CD14-positive monocyte (primary cell): ENCODE data around the gene GRAMD2B. TPM values are rescaled to one million over a fixed set of nuclear protein-coding genes. Genes with fewer than 3 reads are reported as not detected.

Experiments
- DNase-seq, 3 donors: peaks; one replicate each; pipeline ENCODE4 v3.0.0-alpha.2; 2011 to 2022
- H2AFZ ChIP-seq: 2 replicates; pipeline ENCODE4 v1.6.0; 2012; ENCODE audit warnings: mild to moderate bottlenecking, low read depth, low read length, inconsistent platforms; ENCODE audit not compliant: insufficient read depth, poor library complexity, severe bottlenecking
- H3K27ac ChIP-seq, 2 donors: 1 replicate in 1 of 2; 2 replicates in 1 of 2; pipeline ENCODE4 v1.5.1; 2012 to 2013; ENCODE audit warnings: low read length in 2 of 2, control low read depth in 1 of 2, inconsistent platforms in 1 of 2, low read depth in 1 of 2, mild to moderate bottlenecking in 1 of 2
- H3K27me3 ChIP-seq, 2 donors: one replicate each; pipeline versions ENCODE4 v1.6.0 to v1.6.1; 2011 to 2013; ENCODE audit warnings: low read length in 2 of 2; ENCODE audit not compliant: control insufficient read depth in 2 of 2, insufficient read depth in 2 of 2
- H3K36me3 ChIP-seq, 2 donors: replicated peaks in 1 of 2; 1 replicate in 1 of 2; 2 replicates in 1 of 2; pipeline versions ENCODE4 v1.5.1 to v1.6.1; 2012 to 2013; ENCODE audit warnings: low read length in 2 of 2, control low read depth in 1 of 2, inconsistent platforms in 1 of 2, mild to moderate bottlenecking in 1 of 2; ENCODE audit not compliant: insufficient read depth in 2 of 2, control insufficient read depth in 1 of 2
- H3K4me1 ChIP-seq, 2 donors: 1 replicate in 1 of 2; 2 replicates in 1 of 2; pipeline versions ENCODE4 v1.5.1 to v1.6.1; 2012 to 2013; ENCODE audit warnings: low read length in 2 of 2, control low read depth in 1 of 2, inconsistent platforms in 1 of 2, mild to moderate bottlenecking in 1 of 2, moderate library complexity in 1 of 2; ENCODE audit not compliant: insufficient read depth in 2 of 2, control insufficient read depth in 1 of 2
- H3K4me2 ChIP-seq: replicated peaks from 2 replicates; pipeline ENCODE3; 2012; ENCODE audit warnings: low read length, moderate library complexity, mild to moderate bottlenecking; ENCODE audit not compliant: poor library complexity, severe bottlenecking; ENCODE audit errors: extremely low read depth
- H3K4me3 ChIP-seq, 3 experiments: fragments of 200-600 bp in 1 of 3; sonication (generic) in 1 of 3; replicated peaks in 1 of 3; 1 replicate in 2 of 3; 2 replicates in 1 of 3; pipeline ENCODE4 v1.5.1; 2011 to 2013; ENCODE audit warnings: low read length in 3 of 3, mild to moderate bottlenecking in 3 of 3, control low read depth in 2 of 3, low read depth in 2 of 3, inconsistent platforms in 1 of 3, moderate library complexity in 1 of 3
- H3K79me2 ChIP-seq: 2 replicates; pipeline ENCODE4 v1.6.0; 2012; ENCODE audit warnings: mild to moderate bottlenecking, control low read depth, inconsistent platforms, low read length, moderate library complexity; ENCODE audit not compliant: insufficient read depth
- H3K9ac ChIP-seq: 2 replicates; pipeline ENCODE4 v1.6.0; 2017; ENCODE audit warnings: low read length, mild to moderate bottlenecking; ENCODE audit not compliant: insufficient read depth, poor library complexity, severe bottlenecking
- H3K9me3 ChIP-seq, 2 donors: replicated peaks in 1 of 2; 1 replicate in 1 of 2; 2 replicates in 1 of 2; pipeline versions ENCODE4 v1.5.1 to v1.6.1; 2012 to 2013; ENCODE audit warnings: low read length in 2 of 2, control low read depth in 1 of 2; ENCODE audit not compliant: control insufficient read depth in 1 of 2, insufficient read depth in 1 of 2
- H4K20me1 ChIP-seq: 2 replicates; pipeline ENCODE4 v1.6.0; 2012; ENCODE audit warnings: mild to moderate bottlenecking, low read length, control low read depth, moderate library complexity; ENCODE audit not compliant: insufficient read depth
- H3K27ac Mint-ChIP-seq, 7 donors: one replicate each; pipeline ENCODE4 v1.8.0; 2020; ENCODE audit warnings: mild to moderate bottlenecking in 7 of 7, mixed read lengths in 7 of 7, moderate library complexity in 6 of 7, inconsistent platforms in 2 of 7
- H3K27me3 Mint-ChIP-seq, 3 donors: one replicate each; pipeline ENCODE4 v1.8.0; 2021 to 2022; ENCODE audit warnings: low read depth in 3 of 3, mild to moderate bottlenecking in 3 of 3, mixed read lengths in 3 of 3, moderate library complexity in 3 of 3, inconsistent platforms in 1 of 3
- H3K36me3 Mint-ChIP-seq, 2 donors: one replicate each; pipeline ENCODE4 v1.8.0; 2020; ENCODE audit warnings: mixed read lengths in 2 of 2, inconsistent platforms in 1 of 2, mild to moderate bottlenecking in 1 of 2
- H3K4me1 Mint-ChIP-seq: one replicate; pipeline ENCODE4 v1.8.0; 2020; ENCODE audit warnings: mild to moderate bottlenecking, mixed read lengths
- H3K4me3 Mint-ChIP-seq, 2 donors: one replicate each; pipeline ENCODE4 v1.8.0; 2020; ENCODE audit warnings: mild to moderate bottlenecking in 2 of 2, mixed read lengths in 2 of 2, moderate library complexity in 1 of 2
- H3K9me3 Mint-ChIP-seq, 7 donors: one replicate each; pipeline ENCODE4 v1.8.0; 2020 to 2022; ENCODE audit warnings: mixed read lengths in 7 of 7, mild to moderate bottlenecking in 6 of 7, moderate library complexity in 6 of 7, inconsistent platforms in 2 of 7
- WGBS: methylation state at CpG from one replicate; pipeline ENCODE4 v1.1.5; 2013; ENCODE audit warnings: missing lambda C conversion rate; ENCODE audit not compliant: insufficient coverage; 5-methylcytosine and 5-hydroxymethylcytosine counted together
- intact Hi-C, 2 donors: fragments of 100-400 bp; cut with micrococcal nuclease; formaldehyde crosslinking; loops; one replicate each; pipeline versions ENCODE4 v1.15.0 to v1.15.1; 2023
- polyA plus RNA-seq, 3 donors: library from polyadenylated mRNA; depleted of rRNA in 1 of 3; unstranded in 2 of 3; stranded (reverse) in 1 of 3; fragments of 300-500 nt in 2 of 3; fragments of >200 nt in 1 of 3; fragmentation: Illumina TruSeq in 2 of 3; gene quantifications; 1 replicate in 2 of 3; 2 replicates in 1 of 3; pipeline ENCODE4 v1.2.3, GENCODE V29; 2012 to 2021
- TF ChIP-seq, protein P1 (sequence below): fragments of 200-600 bp; IDR thresholded peaks from one replicate; pipeline ENCODE4 v1.8.0; 2022; ENCODE audit warnings: antibody characterized with exemption, mild to moderate bottlenecking

Gene GRAMD2B
- polyA plus RNA-seq, 3 donors: 0.79 to 1.2 (median 1.1) TPM

DNA sequence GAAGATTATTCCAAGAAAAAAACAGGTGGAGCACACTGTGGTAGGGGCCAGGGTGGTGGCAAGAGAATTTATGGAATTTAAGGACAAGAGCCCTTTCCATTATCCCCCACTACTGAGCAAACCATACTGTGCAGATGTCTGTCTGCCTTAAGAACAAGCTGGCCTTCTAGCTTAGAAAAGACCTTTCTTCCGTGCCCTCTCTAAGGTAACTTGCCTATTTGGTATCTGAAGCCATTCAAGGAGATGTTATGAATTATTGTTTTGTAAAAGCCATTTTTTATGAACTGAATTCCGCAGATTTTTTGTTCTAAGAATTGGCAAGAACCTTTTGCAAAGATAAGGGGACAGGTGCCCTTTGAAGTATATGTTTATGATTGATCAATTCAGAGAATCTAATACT, 20.9 kb downstream of the GRAMD2B start:
- no peaks in the 10 kb centered on the region for H3K4me1 ChIP-seq
- H3K4me1 Mint-ChIP-seq: no peaks in the 10 kb centered on the region

DNA sequence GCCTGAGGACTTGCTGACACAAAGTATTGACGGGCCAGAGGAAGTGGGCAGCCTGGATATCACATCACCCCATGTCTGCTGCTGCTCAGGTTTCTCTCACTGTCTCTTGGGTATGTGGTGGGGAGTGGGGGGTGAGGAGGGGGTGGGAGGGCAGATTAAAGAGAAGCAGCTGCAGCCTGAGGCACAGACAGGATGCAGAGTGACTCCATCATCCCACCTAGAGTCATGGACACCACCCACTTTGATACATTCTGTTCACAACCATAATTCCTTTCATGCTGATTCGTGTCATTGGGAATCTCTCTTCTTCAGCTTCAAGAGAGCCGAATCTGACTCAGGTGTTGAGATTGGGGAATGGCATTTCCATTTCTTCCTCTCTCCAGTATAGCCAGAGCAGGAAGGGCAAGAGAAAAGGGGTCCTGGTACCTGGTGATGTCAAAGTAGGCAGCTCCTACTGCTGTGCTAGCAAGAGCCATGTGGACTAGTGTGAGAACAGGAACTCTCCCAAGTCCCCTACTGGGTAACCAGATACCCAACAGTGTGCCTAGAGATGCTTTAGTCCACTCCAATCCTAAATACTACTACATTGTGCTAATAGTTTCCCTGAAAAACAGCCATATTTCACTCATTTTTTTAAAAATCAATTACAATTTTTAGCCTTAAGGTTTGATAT, 22.4 kb downstream of the GRAMD2B start:
- no peak overlapping the region for H3K4me3 ChIP-seq
- H3K9me3 ChIP-seq: no peaks in the 10 kb centered on the region
- no peaks in the 10 kb centered on the region for H3K4me1 ChIP-seq
- Mint-ChIP-seq H3K27me3 (peaks cover 0 to 2% (median 2%) of the 10 kb centered on the region in 3 donors), H3K36me3 (no peaks in the 10 kb centered on the region), H3K4me3 (no peak overlapping the region), H3K9me3 (peaks cover 0 to 4% (median 0%) of the 10 kb centered on the region in 7 donors), H3K4me1 (peaks cover 11% of the 10 kb centered on the region), H3K27ac (no peak overlapping the region)
- no peak for DNase-seq
- no peak overlapping the region for H2AFZ ChIP-seq
- intact Hi-C loops: no loop called here
- H3K4me2 ChIP-seq: no peak overlapping the region
- H3K36me3 ChIP-seq: no peaks in the 10 kb centered on the region
- no peaks in the 10 kb centered on the region for H4K20me1 ChIP-seq
- H3K9ac ChIP-seq: no peak overlapping the region
- no CpG with 5 or more reads among the region's 3 CpGs for whole genome bisulfite sequencing
- TF ChIP-seq, protein P1, sequence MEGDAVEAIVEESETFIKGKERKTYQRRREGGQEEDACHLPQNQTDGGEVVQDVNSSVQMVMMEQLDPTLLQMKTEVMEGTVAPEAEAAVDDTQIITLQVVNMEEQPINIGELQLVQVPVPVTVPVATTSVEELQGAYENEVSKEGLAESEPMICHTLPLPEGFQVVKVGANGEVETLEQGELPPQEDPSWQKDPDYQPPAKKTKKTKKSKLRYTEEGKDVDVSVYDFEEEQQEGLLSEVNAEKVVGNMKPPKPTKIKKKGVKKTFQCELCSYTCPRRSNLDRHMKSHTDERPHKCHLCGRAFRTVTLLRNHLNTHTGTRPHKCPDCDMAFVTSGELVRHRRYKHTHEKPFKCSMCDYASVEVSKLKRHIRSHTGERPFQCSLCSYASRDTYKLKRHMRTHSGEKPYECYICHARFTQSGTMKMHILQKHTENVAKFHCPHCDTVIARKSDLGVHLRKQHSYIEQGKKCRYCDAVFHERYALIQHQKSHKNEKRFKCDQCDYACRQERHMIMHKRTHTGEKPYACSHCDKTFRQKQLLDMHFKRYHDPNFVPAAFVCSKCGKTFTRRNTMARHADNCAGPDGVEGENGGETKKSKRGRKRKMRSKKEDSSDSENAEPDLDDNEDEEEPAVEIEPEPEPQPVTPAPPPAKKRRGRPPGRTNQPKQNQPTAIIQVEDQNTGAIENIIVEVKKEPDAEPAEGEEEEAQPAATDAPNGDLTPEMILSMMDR: no peak
- H3K79me2 ChIP-seq: no peaks in the 10 kb centered on the region
- H3K27ac ChIP-seq: no peak overlapping the region
- H3K27me3 ChIP-seq: no peaks in the 10 kb centered on the region

More for the DNA sequence above, 20.9 kb downstream of the GRAMD2B start:
- Mint-ChIP-seq H3K4me3 (no peak overlapping the region), H3K9me3 (peaks cover 0 to 4% (median 1%) of the 10 kb centered on the region in 7 donors), H3K36me3 (no peaks in the 10 kb centered on the region), H3K27ac (no peak overlapping the region), H3K27me3 (peaks cover 0 to 2% (median 0%) of the 10 kb centered on the region in 3 donors)
- no peaks in the 10 kb centered on the region for H3K79me2 ChIP-seq
- H3K27ac ChIP-seq: no peak overlapping the region
- H3K36me3 ChIP-seq: no peaks in the 10 kb centered on the region
- intact Hi-C loops: no loop called here
- no peaks in the 10 kb centered on the region for H3K9me3 ChIP-seq
- TF ChIP-seq, protein P1: no peak
- H3K9ac ChIP-seq: no peak overlapping the region
- no peak for DNase-seq
- H3K4me3 ChIP-seq: no peak overlapping the region
- H4K20me1 ChIP-seq: no peaks in the 10 kb centered on the region
- WGBS: no CpG with 5 or more reads among the region's 2 CpGs
- no peak overlapping the region for H2AFZ ChIP-seq
- H3K4me2 ChIP-seq: no peak overlapping the region
- H3K27me3 ChIP-seq: no peaks in the 10 kb centered on the region
